Retinal pigment epithelial cell (primary cell): Measurements from ENCODE around the gene DEPDC1.
"Not testable (repeated sequence)": the region's sequence is repeated elsewhere in the genome, so short reads cannot be mapped to it uniquely, and the experiment has no call there.

Source experiments
- DNase-seq: peaks from one replicate; pipeline ENCODE4 v3.0.0-alpha.2; 2010; ENCODE audit warnings: low read depth
- H3K4me3 ChIP-seq: 2 replicates; pipeline ENCODE4 v1.5.1; 2011; ENCODE audit warnings: mild to moderate bottlenecking, low read length, control low read depth, moderate library complexity
- CTCF ChIP-seq: conservative IDR thresholded peaks from 2 replicates; pipeline ENCODE4 v1.5.1; 2011; ENCODE audit warnings: low read depth, low read length, control low read depth, inconsistent platforms

DEPDC1 gene

GRCh38 chr1:68493193-68493592, 3.7 kb downstream of the DEPDC1 start:
- no peak overlapping the region for H3K4me3 ChIP-seq
- TF ChIP-seq CTCF: no peak
- no peak for DNase-seq

DNA sequence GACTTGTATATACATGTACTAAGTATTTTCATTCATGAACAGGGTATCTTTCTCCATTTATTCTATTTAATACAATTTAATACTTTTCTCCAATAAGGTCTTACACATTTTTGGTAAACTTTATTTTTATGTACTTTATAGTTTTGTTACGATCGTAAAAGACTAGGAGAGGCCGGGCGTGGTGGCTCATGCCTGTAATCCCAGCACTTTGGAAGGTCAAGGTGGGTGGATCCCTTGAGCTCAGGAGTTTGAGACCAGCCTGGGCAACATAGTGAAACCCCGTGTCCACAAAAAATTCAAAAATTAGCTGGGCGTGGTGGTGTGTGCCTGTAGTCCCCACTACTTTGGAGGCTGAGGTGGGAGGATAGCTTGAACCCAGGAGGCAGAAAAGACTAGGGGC, 4.6 kb downstream of the DEPDC1 start:
- H3K4me3 ChIP-seq, DNase-seq: not testable (repeated sequence)

- DNase-seq: no peak
- H3K4me3 ChIP-seq: no peak overlapping the region
- TF ChIP-seq CTCF: no peak
These were observed 6.7 kb downstream of the DEPDC1 start for GRCh38 chr1:68490046-68490651.

DNA sequence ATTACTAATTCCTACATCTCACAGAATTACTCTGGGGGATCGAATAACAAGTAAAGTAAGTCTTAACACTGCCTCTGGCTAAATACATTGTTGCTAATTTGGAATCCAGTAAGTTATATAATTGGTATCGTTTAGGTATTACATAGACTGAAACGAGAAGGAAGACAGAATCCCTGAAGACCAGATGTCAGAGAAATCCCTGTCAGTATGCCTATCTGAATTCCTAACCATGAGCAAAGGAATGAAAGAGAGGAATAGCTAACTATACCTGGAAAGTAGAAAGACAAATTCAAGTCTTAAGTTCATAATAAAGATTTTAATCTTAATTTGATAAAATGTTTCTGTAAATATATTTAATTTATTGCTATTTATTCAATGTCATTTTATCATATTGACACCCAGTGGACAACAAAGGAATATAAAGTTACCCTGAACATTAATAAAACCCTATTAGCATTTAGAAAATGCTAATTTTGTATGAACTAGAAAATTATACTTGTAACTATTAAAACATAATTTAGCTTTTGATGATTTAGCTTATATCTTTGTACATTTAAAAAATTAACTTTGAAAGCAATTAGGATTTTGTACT, 11.4 kb downstream of the DEPDC1 start:
- no peak for TF ChIP-seq CTCF
- no peak overlapping the region for H3K4me3 ChIP-seq
- no peak for DNase-seq

GRCh38 chr1:68484618-68485017, 12.3 kb downstream of the DEPDC1 start:
- no peak for DNase-seq
- no peak for TF ChIP-seq CTCF
- no peak overlapping the region for H3K4me3 ChIP-seq

GRCh38 chr1:68481041-68481440, 15.8 kb downstream of the DEPDC1 start:
- DNase-seq: peak; percentile 59
- H3K4me3 ChIP-seq: no peak overlapping the region
- no peak for TF ChIP-seq CTCF

DNA sequence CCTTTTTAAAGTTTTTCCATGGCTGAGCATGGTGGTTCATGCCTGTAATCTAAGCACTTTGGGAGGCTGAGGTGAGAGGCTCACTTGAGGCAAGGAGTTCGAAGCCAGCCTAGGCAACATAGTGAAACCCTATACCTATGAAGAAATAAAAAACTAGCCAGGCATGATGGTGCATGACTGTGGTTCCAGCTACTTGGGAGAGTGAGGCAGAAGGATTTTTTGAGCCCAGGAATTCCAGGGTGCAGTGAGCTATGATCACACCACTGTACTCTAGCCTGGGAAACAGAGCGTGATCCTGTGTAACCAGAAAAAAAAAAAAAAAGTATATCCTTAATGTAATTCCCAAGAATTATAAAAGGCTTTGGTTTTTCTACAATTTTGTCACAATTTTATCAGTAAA, 17.4 kb downstream of the DEPDC1 start:
- TF ChIP-seq CTCF: no peak
- DNase-seq: no peak
- no peak overlapping the region for H3K4me3 ChIP-seq

- DNase-seq: no peak
- no peak for TF ChIP-seq CTCF
These were observed 18.2 kb downstream of the DEPDC1 start for GRCh38 chr1:68478662-68479061.

DNA sequence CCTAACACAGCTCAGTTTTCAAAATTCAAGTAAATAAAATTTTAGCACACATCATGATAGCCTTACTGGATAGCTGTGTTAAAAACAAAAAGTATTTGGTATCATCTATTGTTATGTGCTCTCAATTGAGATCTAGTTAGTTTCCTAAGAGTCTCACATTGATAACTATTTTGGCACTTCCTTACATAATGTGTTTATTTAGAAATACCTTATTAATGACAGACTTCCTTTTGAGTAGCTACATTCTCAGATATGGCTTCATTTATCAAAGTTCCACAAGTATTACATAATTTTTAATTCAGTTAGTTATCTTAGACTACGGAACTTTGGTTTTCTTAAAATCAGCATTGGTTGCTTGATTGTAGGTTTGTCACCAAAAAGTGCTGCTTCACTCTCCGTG, 20.3 kb downstream of the DEPDC1 start:
- not testable (repeated sequence) for DNase-seq, H3K4me3 ChIP-seq

More at GRCh38 chr1:68478662-68479061, 18.2 kb downstream of the DEPDC1 start:
- H3K4me3 ChIP-seq: no peak overlapping the region
